ENCODE measurements around the gene CTXND1. TPM values are rescaled to one million over a fixed set of nuclear protein-coding genes. Genes with fewer than 3 reads are reported as not detected.

Gene CTXND1
- total RNA-seq, 1 experiment from 2014 or later, result not detected

- Histone ChIP-seq H3T11ph (ENCODE audit: low read length) (no peak overlapping the region), H2BK15ac (ENCODE audit: low read depth, low read length) (no peak overlapping the region), H2BK12ac (ENCODE audit: insufficient read length, low read depth, low read length) (no peak overlapping the region), H3K27ac (ENCODE audit: insufficient read length, low read depth, low read length) (no peak overlapping the region), H3K23ac (ENCODE audit: insufficient read length, low read depth, low read length) (no peak overlapping the region), H3K4me1 (ENCODE audit: insufficient read depth, low read length) (no peaks in the 10 kb centered on the region), H4K20me1 (ENCODE audit: control insufficient read depth, insufficient read depth, insufficient read length) (peaks cover 4% of the 10 kb centered on the region), H3K79me2 (ENCODE audit: insufficient read depth, low read length) (no peaks in the 10 kb centered on the region), H3K56ac (ENCODE audit: insufficient read length, low read depth, low read length) (no peak overlapping the region), H2BK5ac (ENCODE audit: insufficient read length, low read length) (no peak overlapping the region), H3K18ac (ENCODE audit: insufficient read length, low read depth, low read length) (no peak overlapping the region), H3K14ac (ENCODE audit: insufficient read depth, low read length) (no peak overlapping the region), H2BK120ac (ENCODE audit: low read depth, low read length, poor library complexity, severe bottlenecking) (no peak overlapping the region), H4K91ac (ENCODE audit: insufficient read length, low read depth, low read length) (no peak overlapping the region), H2BK20ac (ENCODE audit: low read depth, low read length, poor library complexity, severe bottlenecking) (no peak overlapping the region), H3K4ac (ENCODE audit: low read depth, low read length) (no peak overlapping the region), H3K27me3 (ENCODE audit: insufficient read depth, low read length) (no peaks in the 10 kb centered on the region), H4K5ac (ENCODE audit: insufficient read length, low read depth, low read length) (no peak overlapping the region), H2AFZ (ENCODE audit: low read length) (no peak overlapping the region), H3K79me1 (ENCODE audit: insufficient read depth, low read depth, low read length, poor library complexity, severe bottlenecking) (no peaks in the 10 kb centered on the region), H3K4me2 (ENCODE audit: insufficient read depth, insufficient read length, low read length) (no peak overlapping the region), H3K9me3 (ENCODE audit: control insufficient read depth, low read depth, low read length) (no peaks in the 10 kb centered on the region), H4K8ac (replicated peaks; ENCODE audit: insufficient read length, low read depth, low read length) (no peak overlapping the region), H3K23me2 (ENCODE audit: insufficient read length, low read depth, low read length, poor library complexity, severe bottlenecking) (no peaks in the 10 kb centered on the region), H3K9ac (ENCODE audit: extremely low read depth, insufficient read length, low read length) (no peak overlapping the region), H2AK5ac (ENCODE audit: insufficient read length, low read length) (no peak overlapping the region)
- whole genome bisulfite sequencing (ENCODE audit: extremely low coverage, insufficient read length, low lambda C conversion rate), result no CpG with 5 or more reads among the region's 8 CpGs
- no peak overlapping the region for H3K4me3 Mint-ChIP-seq
- no peak for TF ChIP-seq CTCF (conservative IDR thresholded peaks at IDR 0.05)
- H3K27ac Mint-ChIP-seq, result no peak overlapping the region
- no peaks in the 10 kb centered on the region for H3K4me1 Mint-ChIP-seq
- no peak for DNase-seq
- H3K36me3 Mint-ChIP-seq (ENCODE audit: insufficient read depth in 1 of 3, low read depth in 3 of 3), result peaks cover 10 to 35% (median 17%) of the 10 kb centered on the region in 3 experiments; a peak in 6 of 7 replicates
- H3K27me3 Mint-ChIP-seq (ENCODE audit: low read depth), result no peaks in the 10 kb centered on the region
- H3K9me3 Mint-ChIP-seq, result no peaks in the 10 kb centered on the region
These were observed 79.6 kb downstream of the CTXND1 start for GRCh38 chr15:80172401-80172800.
